Neural cell (in vitro differentiated cells): ENCODE results near the gene RNASE7.

Experiments
- CTCF ChIP-seq: fragments of 450-650 bp; IDR thresholded peaks from 2 replicates; pipeline ENCODE4 v1.5.1; 2014; ENCODE audit warnings: antibody characterized with exemption, mild to moderate bottlenecking, moderate library complexity; ENCODE audit not compliant: poor library complexity, severe bottlenecking
- EP300 ChIP-seq: fragments of 450-650 bp; conservative IDR thresholded peaks from 2 replicates; pipeline ENCODE4 v1.6.1; 2014; ENCODE audit warnings: antibody characterized with exemption, mild to moderate bottlenecking, moderate library complexity; ENCODE audit not compliant: poor library complexity, severe bottlenecking
- EZH2 ChIP-seq: fragments of 200-600, 300-800 bp; shearing (Covaris generic), sonication (generic); IDR thresholded peaks from 2 replicates; pipeline ENCODE4 v1.6.1; 2014; ENCODE audit warnings: antibody characterized with exemption, low read length, borderline replicate concordance, mild to moderate bottlenecking; ENCODE audit not compliant: insufficient read depth, poor library complexity, severe bottlenecking
- POLR2AphosphoS5 ChIP-seq: IDR thresholded peaks from 2 replicates; pipeline ENCODE4 v1.6.1; 2012
- REST ChIP-seq: IDR thresholded peaks from 2 replicates; pipeline ENCODE4 v1.6.1; 2012; ENCODE audit warnings: borderline replicate concordance
- SMC3 ChIP-seq: fragments of 450-650 bp; conservative IDR thresholded peaks from 2 replicates; pipeline ENCODE4 v1.6.1; 2014; ENCODE audit warnings: antibody characterized with exemption, mild to moderate bottlenecking, moderate library complexity; ENCODE audit not compliant: poor library complexity

GRCh38 chr14:21090194-21090939, 48.2 kb downstream of the RNASE7 start:
- TF ChIP-seq CTCF, result no peak
- no peak for TF ChIP-seq SMC3
- TF ChIP-seq EZH2, result no peak
- no peak for TF ChIP-seq POLR2AphosphoS5
- no peak for TF ChIP-seq EP300
- no peak for TF ChIP-seq REST
